ENCODE results near the gene KLHL10. TPM values are rescaled to one million over a fixed set of nuclear protein-coding genes. Genes with fewer than 3 reads are reported as not detected.

Gene KLHL10
- total and polyA plus RNA-seq, 2 of the 13 experiments (the other 11 are each of a cell fraction or from before 2014, with no cell fraction given): 0.04 to 0.08 TPM

GRCh38 chr17:41793784-41794539 is 43.7 kb upstream of the KLHL10 start (continued):
- TF ChIP-seq AKAP8 (CRISPR knock-in tag; IDR thresholded peaks at IDR 0.05): no peak
- TF ChIP-seq ARID5B (CRISPR knock-in tag; IDR thresholded peaks at IDR 0.05): peak; percentile 69
- TF ChIP-seq ZNF891 (CRISPR knock-in tag; IDR thresholded peaks at IDR 0.05): peak; percentile 88; the same call in 1 of the 2 replicates
- TF ChIP-seq CENPBD1 (CRISPR knock-in tag; IDR thresholded peaks at IDR 0.05; ENCODE audit: borderline replicate concordance, low read depth): no peak
- TF ChIP-seq KLF15 (CRISPR knock-in tag; IDR thresholded peaks at IDR 0.05; ENCODE audit: borderline replicate concordance): no peak
- TF ChIP-seq ZBTB7B (CRISPR knock-in tag; IDR thresholded peaks at IDR 0.05): peak; percentile 22
- no peak for TF ChIP-seq TOE1 (CRISPR knock-in tag; IDR thresholded peaks at IDR 0.05)
- TF ChIP-seq MBNL3 (CRISPR knock-in tag; conservative IDR thresholded peaks at IDR 0.05): no peak
- no peak for TF ChIP-seq ZBTB38 (CRISPR knock-in tag; IDR thresholded peaks at IDR 0.05)
- peak; percentile 85 for TF ChIP-seq ZNF317 (CRISPR knock-in tag; IDR thresholded peaks at IDR 0.05)
- no peak for TF ChIP-seq ZNF652 (CRISPR knock-in tag; IDR thresholded peaks at IDR 0.05; ENCODE audit: borderline replicate concordance, low read depth)
- TF ChIP-seq RFX5 (IDR thresholded peaks at IDR 0.05; ENCODE audit: low read depth, low read length): no peak
- TF ChIP-seq ZNF235 (CRISPR knock-in tag; IDR thresholded peaks at IDR 0.05; ENCODE audit: borderline replicate concordance): no peak
- TF ChIP-seq ZNF407 (CRISPR knock-in tag; IDR thresholded peaks at IDR 0.05; ENCODE audit: not compliant biosample characterization): no peak
- TF ChIP-seq KDM5A (IDR thresholded peaks at IDR 0.05; ENCODE audit: borderline replicate concordance, low read length): no peak
- TF ChIP-seq XBP1 (CRISPR knock-in tag; IDR thresholded peaks at IDR 0.05): no peak
- TF ChIP-seq ZNF720 (CRISPR knock-in tag; IDR thresholded peaks at IDR 0.05): no peak
- TF ChIP-seq KDM4B (CRISPR knock-in tag; IDR thresholded peaks at IDR 0.05): no peak
